GM23338 (cell line): ENCODE data around the gene TMEM204. TPM values are rescaled to one million over a fixed set of nuclear protein-coding genes. Genes with fewer than 3 reads are reported as not detected.

Experiments used
- ATAC-seq: fragments of 200-7000 bp; cut with Tn5 transposase; 3 replicates; pipeline ENCODE4 v1.9.1; 2020
- DNase-seq: peaks from one replicate; pipeline ENCODE4 v3.0.0-alpha.2; 2015; ENCODE audit warnings: low spot score
- H2AFZ ChIP-seq: fragments of 200-600 bp; sonication (generic); 2 replicates; pipeline ENCODE4 v1.8.0; 2016; ENCODE audit warnings: antibody characterized with exemption, mild to moderate bottlenecking, moderate library complexity
- H3F3A ChIP-seq: fragments of 200-600 bp; sonication (generic); replicated peaks from 2 replicates; pipeline ENCODE4 v1.8.0; 2017; ENCODE audit warnings: antibody characterized with exemption, mixed run types, low read depth
- H3K27ac ChIP-seq: fragments of 200-600 bp; sonication (generic); 2 replicates; pipeline ENCODE4 v1.6.1; 2016; ENCODE audit warnings: low read depth
- H3K27me3 ChIP-seq: fragments of 200-600 bp; sonication (generic); 2 replicates; pipeline ENCODE4 v1.8.0; 2016; ENCODE audit warnings: mild to moderate bottlenecking, mixed run types, moderate library complexity; ENCODE audit not compliant: insufficient read depth
- H3K36me3 ChIP-seq: fragments of 200-600 bp; sonication (generic); 2 replicates; pipeline ENCODE4 v1.8.0; 2016; ENCODE audit warnings: mild to moderate bottlenecking; ENCODE audit not compliant: insufficient read depth
- H3K4me1 ChIP-seq: fragments of 200-600 bp; sonication (generic); 2 replicates; pipeline ENCODE4 v1.8.0; 2016; ENCODE audit warnings: mild to moderate bottlenecking, moderate library complexity; ENCODE audit not compliant: insufficient read depth
- H3K4me2 ChIP-seq: fragments of 200-600 bp; sonication (generic); 2 replicates; pipeline ENCODE4 v1.7.1; 2017; ENCODE audit warnings: mixed run types
- H3K4me3 ChIP-seq: fragments of 200-600 bp; sonication (generic); 2 replicates; pipeline ENCODE4 v1.6.1; 2016; ENCODE audit warnings: mixed run types
- H3K79me2 ChIP-seq: fragments of 200-600 bp; sonication (generic); replicated peaks from 2 replicates; pipeline ENCODE4 v1.8.0; 2017; ENCODE audit warnings: mild to moderate bottlenecking; ENCODE audit not compliant: insufficient read depth
- H3K9me2 ChIP-seq: fragments of 200-600 bp; sonication (generic); 2 replicates; pipeline ENCODE4 v1.8.0; 2017; ENCODE audit not compliant: insufficient read depth
- H4K20me1 ChIP-seq: fragments of 200-600 bp; sonication (generic); replicated peaks from 2 replicates; pipeline ENCODE4 v1.8.0; 2017; ENCODE audit warnings: mild to moderate bottlenecking; ENCODE audit not compliant: insufficient read depth
- H3K27ac Mint-ChIP-seq: 2 replicates; pipeline ENCODE4 v1.8.0; 2020; ENCODE audit warnings: inconsistent platforms, mild to moderate bottlenecking, moderate library complexity, mixed read lengths
- H3K27me3 Mint-ChIP-seq: 3 replicates; pipeline ENCODE4 v1.8.0; 2022; ENCODE audit warnings: low read depth, mild to moderate bottlenecking, moderate library complexity, mixed read lengths, inconsistent platforms; ENCODE audit not compliant: insufficient read depth, poor library complexity
- H3K36me3 Mint-ChIP-seq: 3 replicates; pipeline ENCODE4 v1.8.0; 2021; ENCODE audit warnings: low read depth, mild to moderate bottlenecking, inconsistent platforms, moderate library complexity, mixed read lengths
- H3K4me1 Mint-ChIP-seq: 3 replicates; pipeline ENCODE4 v1.8.0; 2020; ENCODE audit warnings: mild to moderate bottlenecking, inconsistent platforms, mixed read lengths
- H3K4me3 Mint-ChIP-seq: 3 replicates; pipeline ENCODE4 v1.8.0; 2021; ENCODE audit warnings: moderate library complexity, mild to moderate bottlenecking, inconsistent platforms, mixed read lengths
- H3K9me3 Mint-ChIP-seq: 3 replicates; pipeline ENCODE4 v1.8.0; 2020; ENCODE audit warnings: moderate library complexity, mild to moderate bottlenecking, inconsistent platforms, mixed read lengths
- CREB1 ChIP-seq: fragments of 250-450 bp; sonication (Bioruptor Pico); IDR thresholded peaks from 2 replicates; pipeline ENCODE4 v1.5.0; 2020; ENCODE audit warnings: low read depth, mild to moderate bottlenecking, moderate library complexity
- EZH2phosphoT487 ChIP-seq: fragments of 200-600 bp; sonication (generic); IDR thresholded peaks from one replicate; pipeline ENCODE4 v1.8.1; 2018; ENCODE audit warnings: antibody characterized with exemption; ENCODE audit not compliant: unreplicated experiment
- NANOG ChIP-seq: IDR thresholded peaks from 2 replicates; pipeline ENCODE4 v1.6.1; 2016; ENCODE audit warnings: antibody characterized with exemption, borderline replicate concordance
- POLR2AphosphoS5 ChIP-seq: IDR thresholded peaks from 2 replicates; pipeline ENCODE4 v1.6.1; 2016; ENCODE audit warnings: antibody characterized with exemption, low read depth
- polyA plus RNA-seq: library from polyadenylated mRNA; unstranded; fragments of >200 nt; fragmentation: Nextera tagmentation; extraction: Ambion mirVana; gene quantifications from 2 replicates; pipeline ENCODE4 v1.2.1, GENCODE V29; 2016
- total RNA-seq: library from RNA; depleted of rRNA; stranded (reverse); fragments of >200 nt; shearing (Covaris generic); gene quantifications from 2 replicates; pipeline ENCODE4 v1.2.3, GENCODE V29; 2014
- TF ChIP-seq, protein P1 (sequence below): fragments of 250-450 bp; sonication (Bioruptor Pico); IDR thresholded peaks from 2 replicates; pipeline ENCODE4 v1.5.0; 2020; ENCODE audit warnings: mild to moderate bottlenecking, moderate library complexity
- TF ChIP-seq, protein P2 (sequence below): IDR thresholded peaks from 2 replicates; pipeline ENCODE4 v1.6.1; 2016; ENCODE audit warnings: antibody characterized with exemption
- TF ChIP-seq, protein P3 (sequence below), 2 experiments: fragments of 200-600 bp in 1 of 2; sonication (generic) in 1 of 2; conservative IDR thresholded peaks; 2 replicates each; pipeline versions ENCODE4 v1.5.1 to v1.6.1; 2016 to 2017; ENCODE audit warnings: antibody characterized with exemption in 2 of 2, low read depth in 2 of 2, mild to moderate bottlenecking in 2 of 2, moderate library complexity in 1 of 2

Gene TMEM204
- total and polyA plus RNA-seq, 2 experiments from 2014 or later = 0.14 to 0.21 TPM

DNA sequence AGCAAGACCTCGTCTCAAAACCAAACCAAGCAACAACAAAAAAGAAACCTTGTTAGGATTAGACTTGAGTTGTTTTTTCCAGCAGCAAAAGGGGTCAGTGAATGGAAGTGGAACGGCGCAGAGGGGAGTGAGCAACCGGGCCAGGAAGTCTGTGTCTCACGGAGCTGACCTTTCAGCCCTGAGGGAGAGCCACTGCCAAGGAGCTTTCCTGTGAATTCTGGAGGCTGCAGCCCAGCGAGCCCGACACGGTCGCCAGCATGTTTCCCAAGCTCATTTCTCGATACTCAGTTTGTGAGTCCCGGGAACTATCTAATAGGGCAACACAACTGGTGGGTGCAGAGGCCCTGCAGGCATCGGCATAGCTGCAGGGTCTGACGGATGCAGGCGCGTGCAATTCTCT, 20.7 kb upstream of the TMEM204 start (continued):
- TF ChIP-seq, protein P1, sequence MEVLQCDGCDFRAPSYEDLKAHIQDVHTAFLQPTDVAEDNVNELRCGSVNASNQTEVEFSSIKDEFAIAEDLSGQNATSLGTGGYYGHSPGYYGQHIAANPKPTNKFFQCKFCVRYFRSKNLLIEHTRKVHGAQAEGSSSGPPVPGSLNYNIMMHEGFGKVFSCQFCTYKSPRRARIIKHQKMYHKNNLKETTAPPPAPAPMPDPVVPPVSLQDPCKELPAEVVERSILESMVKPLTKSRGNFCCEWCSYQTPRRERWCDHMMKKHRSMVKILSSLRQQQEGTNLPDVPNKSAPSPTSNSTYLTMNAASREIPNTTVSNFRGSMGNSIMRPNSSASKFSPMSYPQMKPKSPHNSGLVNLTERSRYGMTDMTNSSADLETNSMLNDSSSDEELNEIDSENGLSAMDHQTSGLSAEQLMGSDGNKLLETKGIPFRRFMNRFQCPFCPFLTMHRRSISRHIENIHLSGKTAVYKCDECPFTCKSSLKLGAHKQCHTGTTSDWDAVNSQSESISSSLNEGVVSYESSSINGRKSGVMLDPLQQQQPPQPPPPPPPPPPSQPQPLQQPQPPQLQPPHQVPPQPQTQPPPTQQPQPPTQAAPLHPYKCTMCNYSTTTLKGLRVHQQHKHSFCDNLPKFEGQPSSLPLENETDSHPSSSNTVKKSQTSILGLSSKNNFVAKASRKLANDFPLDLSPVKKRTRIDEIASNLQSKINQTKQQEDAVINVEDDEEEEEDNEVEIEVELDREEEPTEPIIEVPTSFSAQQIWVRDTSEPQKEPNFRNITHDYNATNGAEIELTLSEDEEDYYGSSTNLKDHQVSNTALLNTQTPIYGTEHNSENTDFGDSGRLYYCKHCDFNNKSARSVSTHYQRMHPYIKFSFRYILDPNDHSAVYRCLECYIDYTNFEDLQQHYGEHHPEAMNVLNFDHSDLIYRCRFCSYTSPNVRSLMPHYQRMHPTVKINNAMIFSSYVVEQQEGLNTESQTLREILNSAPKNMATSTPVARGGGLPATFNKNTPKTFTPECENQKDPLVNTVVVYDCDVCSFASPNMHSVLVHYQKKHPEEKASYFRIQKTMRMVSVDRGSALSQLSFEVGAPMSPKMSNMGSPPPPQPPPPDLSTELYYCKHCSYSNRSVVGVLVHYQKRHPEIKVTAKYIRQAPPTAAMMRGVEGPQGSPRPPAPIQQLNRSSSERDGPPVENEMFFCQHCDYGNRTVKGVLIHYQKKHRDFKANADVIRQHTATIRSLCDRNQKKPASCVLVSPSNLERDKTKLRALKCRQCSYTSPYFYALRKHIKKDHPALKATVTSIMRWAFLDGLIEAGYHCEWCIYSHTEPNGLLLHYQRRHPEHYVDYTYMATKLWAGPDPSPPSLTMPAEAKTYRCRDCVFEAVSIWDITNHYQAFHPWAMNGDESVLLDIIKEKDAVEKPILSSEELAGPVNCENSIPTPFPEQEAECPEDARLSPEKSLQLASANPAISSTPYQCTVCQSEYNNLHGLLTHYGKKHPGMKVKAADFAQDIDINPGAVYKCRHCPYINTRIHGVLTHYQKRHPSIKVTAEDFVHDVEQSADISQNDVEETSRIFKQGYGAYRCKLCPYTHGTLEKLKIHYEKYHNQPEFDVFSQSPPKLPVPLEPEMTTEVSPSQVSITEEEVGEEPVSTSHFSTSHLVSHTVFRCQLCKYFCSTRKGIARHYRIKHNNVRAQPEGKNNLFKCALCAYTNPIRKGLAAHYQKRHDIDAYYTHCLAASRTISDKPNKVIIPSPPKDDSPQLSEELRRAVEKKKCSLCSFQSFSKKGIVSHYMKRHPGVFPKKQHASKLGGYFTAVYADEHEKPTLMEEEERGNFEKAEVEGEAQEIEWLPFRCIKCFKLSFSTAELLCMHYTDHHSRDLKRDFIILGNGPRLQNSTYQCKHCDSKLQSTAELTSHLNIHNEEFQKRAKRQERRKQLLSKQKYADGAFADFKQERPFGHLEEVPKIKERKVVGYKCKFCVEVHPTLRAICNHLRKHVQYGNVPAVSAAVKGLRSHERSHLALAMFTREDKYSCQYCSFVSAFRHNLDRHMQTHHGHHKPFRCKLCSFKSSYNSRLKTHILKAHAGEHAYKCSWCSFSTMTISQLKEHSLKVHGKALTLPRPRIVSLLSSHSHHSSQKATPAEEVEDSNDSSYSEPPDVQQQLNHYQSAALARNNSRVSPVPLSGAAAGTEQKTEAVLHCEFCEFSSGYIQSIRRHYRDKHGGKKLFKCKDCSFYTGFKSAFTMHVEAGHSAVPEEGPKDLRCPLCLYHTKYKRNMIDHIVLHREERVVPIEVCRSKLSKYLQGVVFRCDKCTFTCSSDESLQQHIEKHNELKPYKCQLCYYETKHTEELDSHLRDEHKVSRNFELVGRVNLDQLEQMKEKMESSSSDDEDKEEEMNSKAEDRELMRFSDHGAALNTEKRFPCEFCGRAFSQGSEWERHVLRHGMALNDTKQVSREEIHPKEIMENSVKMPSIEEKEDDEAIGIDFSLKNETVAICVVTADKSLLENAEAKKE (CRISPR knock-in tag) = no peak
- TF ChIP-seq NANOG (no peak), POLR2AphosphoS5 (no peak), CREB1 (CRISPR knock-in tag) (no peak), EZH2phosphoT487 (no peak)
- TF ChIP-seq, protein P2, sequence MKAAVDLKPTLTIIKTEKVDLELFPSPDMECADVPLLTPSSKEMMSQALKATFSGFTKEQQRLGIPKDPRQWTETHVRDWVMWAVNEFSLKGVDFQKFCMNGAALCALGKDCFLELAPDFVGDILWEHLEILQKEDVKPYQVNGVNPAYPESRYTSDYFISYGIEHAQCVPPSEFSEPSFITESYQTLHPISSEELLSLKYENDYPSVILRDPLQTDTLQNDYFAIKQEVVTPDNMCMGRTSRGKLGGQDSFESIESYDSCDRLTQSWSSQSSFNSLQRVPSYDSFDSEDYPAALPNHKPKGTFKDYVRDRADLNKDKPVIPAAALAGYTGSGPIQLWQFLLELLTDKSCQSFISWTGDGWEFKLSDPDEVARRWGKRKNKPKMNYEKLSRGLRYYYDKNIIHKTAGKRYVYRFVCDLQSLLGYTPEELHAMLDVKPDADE = no peak

GRCh38 chr16:1514507-1514906, 19.0 kb upstream of the TMEM204 start:
- ATAC-seq (no peak), DNase-seq (no peak)
- H3K27ac Mint-ChIP-seq = no peak overlapping the region
- H3K4me3 Mint-ChIP-seq = no peak overlapping the region
- peaks cover 41% of the 10 kb centered on the region for H3K36me3 Mint-ChIP-seq
- H3K9me2 ChIP-seq = no peaks in the 10 kb centered on the region
- H3K4me2 ChIP-seq = no peak overlapping the region
- H3K36me3 ChIP-seq = no peaks in the 10 kb centered on the region
- H3K27me3 Mint-ChIP-seq = peaks cover 10% of the 10 kb centered on the region
- no peak overlapping the region for H3K4me3 ChIP-seq
- no peak overlapping the region for H2AFZ ChIP-seq
- no peaks in the 10 kb centered on the region for H3K79me2 ChIP-seq
- H3F3A ChIP-seq = no peaks in the 10 kb centered on the region
- no peaks in the 10 kb centered on the region; the same call in 1 of the 2 replicates for H4K20me1 ChIP-seq
- H3K27me3 ChIP-seq = no peaks in the 10 kb centered on the region
- no peak overlapping the region for H3K27ac ChIP-seq
- H3K4me1 ChIP-seq = no peaks in the 10 kb centered on the region
- H3K4me1 Mint-ChIP-seq = no peaks in the 10 kb centered on the region
- H3K9me3 Mint-ChIP-seq = peaks cover 16% of the 10 kb centered on the region; the same call in 2 of the 3 replicates
- TF ChIP-seq, protein P3, sequence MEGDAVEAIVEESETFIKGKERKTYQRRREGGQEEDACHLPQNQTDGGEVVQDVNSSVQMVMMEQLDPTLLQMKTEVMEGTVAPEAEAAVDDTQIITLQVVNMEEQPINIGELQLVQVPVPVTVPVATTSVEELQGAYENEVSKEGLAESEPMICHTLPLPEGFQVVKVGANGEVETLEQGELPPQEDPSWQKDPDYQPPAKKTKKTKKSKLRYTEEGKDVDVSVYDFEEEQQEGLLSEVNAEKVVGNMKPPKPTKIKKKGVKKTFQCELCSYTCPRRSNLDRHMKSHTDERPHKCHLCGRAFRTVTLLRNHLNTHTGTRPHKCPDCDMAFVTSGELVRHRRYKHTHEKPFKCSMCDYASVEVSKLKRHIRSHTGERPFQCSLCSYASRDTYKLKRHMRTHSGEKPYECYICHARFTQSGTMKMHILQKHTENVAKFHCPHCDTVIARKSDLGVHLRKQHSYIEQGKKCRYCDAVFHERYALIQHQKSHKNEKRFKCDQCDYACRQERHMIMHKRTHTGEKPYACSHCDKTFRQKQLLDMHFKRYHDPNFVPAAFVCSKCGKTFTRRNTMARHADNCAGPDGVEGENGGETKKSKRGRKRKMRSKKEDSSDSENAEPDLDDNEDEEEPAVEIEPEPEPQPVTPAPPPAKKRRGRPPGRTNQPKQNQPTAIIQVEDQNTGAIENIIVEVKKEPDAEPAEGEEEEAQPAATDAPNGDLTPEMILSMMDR (conservative IDR thresholded peaks at IDR 0.05; ENCODE audit: low read depth in 2 of 2) = no peak
- TF ChIP-seq, protein P1 (CRISPR knock-in tag) = no peak
